Activated T-cell treated with anti-CD3 and anti-CD28 coated beads for 48 hours (primary cell): Measurements from ENCODE around the gene RNF212B.
"Not testable (repeated sequence)": the region's sequence is repeated elsewhere in the genome, so short reads cannot be mapped to it uniquely, and the experiment has no call there.

Source experiments
- DNase-seq: peaks from one replicate; pipeline ENCODE4 v3.0.0-alpha.2; 2020; ENCODE audit warnings: low read depth

Gene RNF212B, protein sequence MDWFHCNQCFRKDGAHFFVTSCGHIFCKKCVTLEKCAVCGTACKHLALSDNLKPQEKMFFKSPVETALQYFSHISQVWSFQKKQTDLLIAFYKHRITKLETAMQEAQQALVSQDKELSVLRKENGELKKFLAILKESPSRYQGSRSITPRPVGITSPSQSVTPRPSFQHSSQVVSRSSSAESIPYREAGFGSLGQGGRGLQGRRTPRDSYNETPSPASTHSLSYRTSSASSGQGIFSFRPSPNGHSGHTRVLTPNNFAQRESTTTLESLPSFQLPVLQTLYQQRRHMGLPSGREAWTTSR

DNA sequence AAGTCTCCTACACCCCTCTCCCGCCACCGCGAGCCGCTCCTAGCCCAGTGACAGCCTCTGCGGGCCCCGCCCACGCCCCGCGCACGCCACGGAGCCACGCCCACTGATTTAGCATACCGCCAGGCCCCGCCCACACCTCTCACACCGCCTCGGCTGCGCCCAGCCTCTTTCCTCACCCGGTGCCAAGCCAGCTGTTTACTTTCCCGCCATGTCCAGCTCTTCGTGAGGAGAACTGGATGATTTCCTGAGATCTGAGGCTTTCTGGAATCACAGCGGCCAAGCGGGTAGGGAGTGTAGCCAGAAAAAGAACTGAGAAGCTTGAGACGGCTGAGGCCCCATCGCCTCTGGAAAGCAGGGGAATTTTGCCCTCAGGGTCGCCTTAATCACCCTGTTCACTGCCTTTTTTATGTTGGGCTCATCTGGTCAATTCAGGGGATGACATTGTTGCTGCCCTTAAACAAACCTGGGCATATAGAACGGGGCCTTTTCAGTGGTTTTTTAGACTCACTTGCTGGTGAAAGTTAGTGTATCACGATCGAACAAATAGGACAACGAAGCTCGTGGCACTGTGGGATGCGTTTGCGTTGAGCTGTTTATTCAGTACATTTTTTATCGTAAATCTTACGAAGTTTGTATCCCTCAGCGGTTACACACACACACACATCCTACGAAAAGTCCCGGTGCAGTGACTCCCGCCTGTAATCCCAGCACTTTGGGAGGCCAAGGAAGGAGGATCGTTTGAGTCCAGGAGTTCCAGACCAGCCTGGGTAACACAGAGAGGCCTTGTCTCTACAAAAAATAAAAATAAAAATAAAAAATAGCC is at the start of gene RNF212B:
TSS of gene RNF212B (plus strand) at position 165 of the 823 bp plus-strand sequence. CDS start 2,410 bp downstream, outside the sequence.
- DNase-seq: peak; percentile 88

DNA sequence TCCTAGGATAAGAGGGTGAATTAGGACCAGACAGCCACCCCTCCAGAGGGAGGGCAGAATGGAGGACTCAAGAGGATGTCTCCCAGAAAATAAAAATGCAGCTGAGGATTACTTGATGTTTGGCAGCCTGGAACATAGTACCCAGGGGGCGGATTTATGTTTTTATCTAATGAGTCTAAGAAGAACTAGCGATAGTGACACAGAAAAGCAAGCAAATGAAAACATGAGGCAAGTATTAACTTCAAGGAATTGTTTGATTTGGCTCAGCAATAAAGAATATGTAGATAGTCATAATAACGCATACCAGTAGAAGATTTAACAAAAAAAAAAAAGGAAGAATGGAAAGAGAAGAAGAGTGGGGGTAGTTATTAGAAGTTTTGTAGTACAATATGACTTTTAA is 44.3 kb upstream of the RNF212B start:
- no peak for DNase-seq

DNA sequence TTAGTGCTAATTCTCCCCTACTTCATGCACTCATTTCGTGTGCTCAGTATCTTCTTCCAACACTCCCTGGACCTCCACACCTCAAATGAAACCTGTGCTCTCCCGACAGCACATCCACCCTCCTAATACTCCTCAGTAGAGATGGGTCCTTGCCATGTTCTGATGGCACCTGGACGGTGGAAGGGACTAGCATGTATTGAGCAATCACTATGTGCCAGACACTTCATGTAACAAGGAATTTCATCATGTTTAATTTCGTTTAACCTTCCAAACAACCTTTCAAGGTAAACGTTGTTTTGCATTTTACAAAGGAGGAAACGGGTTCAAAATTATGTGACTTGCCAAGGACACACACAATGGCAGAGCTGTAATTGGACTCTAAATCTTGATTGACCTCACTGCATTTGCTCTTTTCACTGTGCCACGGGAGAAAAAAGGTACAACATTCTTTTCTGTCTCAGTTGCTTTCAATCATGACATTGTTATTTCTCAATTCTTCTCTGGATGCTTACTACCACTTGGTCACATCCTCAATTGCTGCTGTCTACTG is 42.1 kb upstream of the RNF212B start:
- DNase-seq: no peak

DNA sequence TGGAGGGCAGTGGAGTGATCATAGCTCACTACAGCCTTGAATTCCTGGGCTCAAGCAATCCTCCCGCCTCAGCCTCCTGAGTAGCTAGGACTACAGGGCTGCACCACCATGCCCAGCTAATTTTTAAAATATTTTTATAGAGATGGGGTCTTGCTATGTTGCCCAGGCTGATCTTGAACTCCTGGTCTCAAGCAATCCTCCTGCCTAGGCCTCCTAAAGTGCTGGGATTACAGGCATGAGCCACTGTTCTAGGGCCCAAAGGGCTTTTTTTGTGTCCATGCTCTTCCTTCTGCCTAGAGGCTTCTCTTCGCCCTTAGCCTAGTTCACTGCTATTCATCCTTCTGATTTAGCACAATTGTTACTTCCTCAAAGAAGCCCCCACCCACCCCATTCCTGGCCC is 41.2 kb upstream of the RNF212B start:
- not testable (repeated sequence) for DNase-seq

DNA sequence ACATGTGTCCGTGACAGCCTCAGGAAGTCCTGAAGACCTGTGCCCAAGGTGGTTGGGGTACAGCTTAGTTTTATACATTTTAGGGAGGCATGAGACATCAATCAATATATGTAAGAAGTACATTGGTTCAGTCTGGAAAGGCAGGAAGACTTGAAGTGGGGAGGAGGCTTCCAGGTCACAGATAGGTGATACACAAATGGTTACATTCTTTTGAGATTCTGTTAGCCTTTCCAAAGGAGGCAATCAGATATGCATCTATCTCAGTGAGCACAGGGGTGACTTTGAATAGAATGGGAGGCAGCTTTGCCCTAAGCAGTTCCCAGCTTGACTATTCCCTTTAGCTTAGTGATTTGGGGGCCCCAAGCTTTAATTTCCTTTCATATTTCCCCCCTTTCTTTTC is 38.6 kb upstream of the RNF212B start:
- DNase-seq: not testable (repeated sequence)

DNA sequence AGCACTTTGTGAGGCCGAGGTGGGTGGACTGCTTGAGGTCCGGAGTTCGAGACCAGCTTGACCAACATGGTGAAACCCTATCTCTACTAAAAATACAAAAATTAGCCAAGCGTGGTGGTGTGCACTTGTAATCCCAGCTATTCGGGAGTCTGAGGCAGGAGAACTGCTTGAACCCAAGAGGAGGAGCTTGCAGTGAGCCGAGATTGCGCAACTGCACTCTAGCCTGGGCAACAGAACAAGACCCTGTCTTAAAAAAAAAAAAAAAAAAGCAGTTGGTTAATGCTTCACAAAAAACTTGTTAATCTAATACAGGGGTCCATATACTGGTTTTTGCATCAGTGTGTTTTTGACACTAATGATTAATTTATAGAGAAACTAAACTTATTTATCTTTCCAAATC is 35.7 kb upstream of the RNF212B start:
- no peak for DNase-seq

DNA sequence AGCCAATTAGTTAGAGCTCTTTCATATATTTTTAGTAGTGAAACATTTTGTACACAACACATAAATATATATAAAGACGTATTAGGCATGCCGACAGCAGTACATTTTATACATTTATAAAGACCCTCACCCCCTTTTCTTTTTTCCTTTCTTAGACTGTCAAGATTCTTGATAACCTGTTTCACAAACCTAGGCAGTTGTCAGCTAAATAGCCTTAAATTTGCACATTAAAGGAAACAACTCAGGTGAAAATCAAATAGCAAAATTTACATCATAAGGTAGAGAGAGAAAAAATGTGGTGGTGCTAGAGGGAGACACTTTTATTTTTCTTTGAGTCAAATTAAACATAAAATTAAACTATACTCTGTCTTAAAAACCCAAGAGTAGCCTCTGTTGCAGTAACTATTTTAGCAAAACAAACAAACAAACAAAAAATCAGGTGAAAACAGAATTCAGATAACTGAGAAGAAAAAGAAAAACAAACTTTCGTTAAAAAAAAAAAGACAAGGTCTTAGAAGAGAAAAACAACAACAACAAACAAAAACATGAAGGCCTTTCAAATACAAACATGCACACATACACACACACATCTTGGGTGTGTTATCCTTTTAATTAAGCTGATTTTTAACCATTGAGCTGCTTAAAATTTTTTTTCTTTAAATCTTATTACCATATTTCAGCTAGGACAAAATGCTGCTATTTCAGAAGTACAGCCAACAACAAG is 31.2 kb upstream of the RNF212B start:
- DNase-seq: no peak

DNA sequence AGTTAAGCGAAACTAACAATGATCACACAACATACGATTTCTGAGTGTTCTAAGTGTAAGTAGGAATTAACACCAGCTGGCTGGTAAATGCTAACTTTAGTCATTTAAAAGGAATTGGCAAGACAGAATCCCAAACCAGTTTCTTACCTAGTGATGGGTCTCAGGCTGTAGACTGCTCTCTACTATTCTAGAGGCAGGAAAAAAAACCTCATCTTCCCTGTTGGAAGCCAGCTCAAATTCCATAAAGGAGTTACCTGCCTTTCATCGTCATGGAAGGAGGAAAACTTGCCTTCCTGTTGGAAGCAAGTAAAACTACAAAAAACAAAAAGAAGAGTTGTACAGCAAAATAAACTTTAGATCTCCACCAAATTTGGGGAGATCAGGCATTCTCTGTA is 30.6 kb upstream of the RNF212B start:
- no peak for DNase-seq

DNA sequence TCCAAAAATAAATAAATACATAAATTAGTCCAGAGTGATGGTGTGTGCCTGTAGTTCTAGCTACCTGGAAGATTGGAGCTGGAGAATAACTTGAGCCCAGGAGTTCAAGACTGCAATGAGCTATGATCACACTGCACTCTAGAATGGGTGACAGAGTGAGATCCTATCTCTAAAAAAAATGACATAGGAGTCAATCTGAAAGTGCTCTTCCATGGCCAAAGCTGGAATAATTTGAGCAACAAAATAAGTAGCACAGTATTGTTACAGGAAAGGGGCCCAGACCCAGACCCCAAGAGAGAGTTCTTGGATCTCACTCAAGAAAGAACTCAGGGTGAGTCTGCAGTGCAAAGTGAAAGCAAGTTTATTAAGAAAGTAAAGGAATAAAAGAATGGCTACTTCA is 29.4 kb upstream of the RNF212B start:
- no peak for DNase-seq

DNA sequence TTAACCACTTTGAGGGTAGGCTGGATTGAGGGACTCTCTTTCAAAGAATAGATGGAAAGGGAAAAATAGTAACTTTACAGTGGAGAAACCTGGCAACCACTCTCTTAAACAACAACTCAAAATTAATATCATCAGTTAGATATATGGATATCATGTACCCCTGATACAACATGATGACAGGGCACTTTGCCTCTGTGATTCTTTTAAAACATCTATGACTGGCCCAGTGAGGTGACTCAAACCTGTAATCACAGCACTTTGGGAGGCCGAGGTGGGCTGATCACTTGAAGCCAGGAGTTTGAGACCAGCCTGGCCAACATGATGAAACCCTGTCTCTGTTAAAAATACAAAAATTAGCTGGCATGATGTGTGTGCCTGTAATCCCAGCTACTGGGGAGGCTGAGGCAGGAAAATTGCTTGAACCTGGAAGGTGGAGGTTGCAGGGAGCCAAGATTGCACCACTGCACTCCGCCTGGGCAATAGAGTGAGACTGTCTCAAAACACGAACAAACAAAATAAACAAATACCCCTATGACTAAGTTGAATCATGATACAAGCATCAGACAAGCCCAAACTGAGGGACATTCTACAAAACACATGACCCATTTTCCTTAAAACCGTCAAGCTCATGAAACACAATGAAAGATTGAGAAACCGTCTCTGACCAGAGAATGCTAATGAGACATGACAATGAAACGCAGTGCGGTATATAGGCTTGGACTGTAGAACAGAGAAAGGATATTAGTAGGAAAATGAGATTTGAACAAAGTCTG is 27.9 kb upstream of the RNF212B start:
- DNase-seq: no peak

DNA sequence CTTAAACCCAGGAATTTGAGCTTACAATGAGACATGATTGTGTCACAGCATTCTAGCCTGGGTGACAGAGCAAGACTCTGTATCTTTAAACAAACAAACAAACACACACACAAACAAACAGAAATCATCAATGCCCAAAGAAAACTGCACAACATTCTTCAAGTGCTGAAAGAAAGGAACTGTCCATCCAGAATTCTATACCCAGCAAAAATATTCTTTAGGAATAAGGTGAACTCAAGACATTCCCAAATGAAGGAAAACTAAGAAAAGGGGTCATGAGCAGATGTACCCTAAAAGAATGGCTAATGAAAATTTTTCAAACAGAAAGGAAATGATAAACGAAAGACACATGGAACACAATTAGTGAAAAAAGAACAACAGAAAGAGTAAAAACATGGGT is 22.3 kb upstream of the RNF212B start:
- no peak for DNase-seq

DNA sequence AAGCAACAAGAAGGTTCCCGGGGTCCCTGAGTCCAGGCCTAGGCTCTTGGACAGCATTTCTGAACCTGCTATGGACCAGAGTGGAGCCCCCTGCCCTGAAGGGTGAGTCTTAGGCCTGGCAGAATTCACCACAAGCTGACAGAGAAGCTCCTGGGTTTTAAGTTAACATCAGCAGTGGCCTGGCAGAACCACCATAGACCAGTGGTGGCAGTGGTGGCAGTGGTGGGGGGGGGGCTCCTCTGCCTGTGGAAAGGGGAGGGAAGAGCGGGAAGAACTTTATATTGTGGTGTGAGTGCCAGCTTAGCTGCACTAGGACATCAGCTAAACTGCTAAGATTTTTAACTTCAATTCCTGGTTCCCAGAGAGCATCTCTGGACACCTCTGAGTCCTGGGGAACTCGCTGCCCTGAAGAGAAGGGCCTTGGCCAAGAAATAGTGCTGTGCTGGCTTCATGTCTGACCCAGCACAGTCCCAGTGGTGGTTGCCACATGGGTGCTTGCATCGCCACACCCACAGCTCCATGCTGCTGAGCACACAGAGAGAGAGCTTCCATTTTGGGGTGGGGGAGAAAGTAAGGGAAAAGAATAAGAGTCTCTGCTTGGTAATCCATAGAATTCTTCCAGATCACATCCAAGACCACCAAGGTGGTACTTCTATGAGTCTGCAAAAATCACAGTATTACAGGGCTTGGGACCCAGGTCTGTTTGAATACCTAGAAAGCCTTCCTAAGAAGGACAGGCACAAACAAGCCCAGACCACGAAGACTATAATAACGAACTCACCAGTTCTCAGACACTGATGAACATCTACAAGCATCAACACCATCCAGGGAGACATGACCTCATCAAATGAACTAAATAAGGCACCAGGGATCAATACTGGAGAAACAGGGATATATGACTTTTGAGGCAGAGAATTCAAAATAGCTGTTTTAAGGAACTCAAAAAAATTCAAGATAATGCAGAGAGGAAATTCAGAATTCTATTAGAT is 20.4 kb upstream of the RNF212B start:
- DNase-seq: no peak

DNA sequence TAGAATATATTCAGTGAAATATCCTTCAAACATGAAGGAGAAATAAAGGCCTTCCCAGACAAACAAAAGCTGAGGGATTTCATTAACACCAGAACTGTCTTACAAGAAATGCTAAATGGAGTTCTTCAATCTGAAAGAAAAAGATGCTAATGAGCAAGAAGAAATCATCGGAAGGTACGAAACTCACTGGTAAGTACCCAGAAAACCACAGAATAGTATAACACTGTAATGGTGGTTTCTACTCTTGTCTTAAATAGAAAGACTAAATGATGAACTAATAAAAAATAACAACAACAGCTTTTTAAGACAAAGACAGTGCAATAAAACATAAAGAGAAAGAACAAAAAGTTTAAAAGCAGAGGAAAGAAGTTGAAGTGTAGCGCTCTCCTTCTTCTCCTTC is 18.7 kb upstream of the RNF212B start:
- DNase-seq: no peak

DNA sequence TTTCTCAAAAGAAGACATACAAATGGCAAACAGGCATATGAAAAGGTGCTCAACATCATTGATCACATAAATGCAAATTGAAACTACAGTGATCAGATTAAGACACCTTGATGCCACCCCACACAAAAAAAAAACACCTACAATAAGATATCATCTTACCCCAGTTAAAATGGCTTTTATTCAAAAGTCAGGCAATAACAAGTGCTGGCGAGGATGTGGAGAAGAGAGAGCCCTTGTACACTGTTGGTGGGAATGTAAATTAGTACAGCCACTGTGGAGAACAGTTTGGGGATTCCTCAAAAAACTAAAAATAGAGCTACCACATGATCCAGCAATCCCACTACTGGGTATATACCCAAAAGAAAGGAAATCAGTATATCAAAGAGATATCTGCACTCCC is 12.8 kb upstream of the RNF212B start:
- DNase-seq: not testable (repeated sequence)

DNA sequence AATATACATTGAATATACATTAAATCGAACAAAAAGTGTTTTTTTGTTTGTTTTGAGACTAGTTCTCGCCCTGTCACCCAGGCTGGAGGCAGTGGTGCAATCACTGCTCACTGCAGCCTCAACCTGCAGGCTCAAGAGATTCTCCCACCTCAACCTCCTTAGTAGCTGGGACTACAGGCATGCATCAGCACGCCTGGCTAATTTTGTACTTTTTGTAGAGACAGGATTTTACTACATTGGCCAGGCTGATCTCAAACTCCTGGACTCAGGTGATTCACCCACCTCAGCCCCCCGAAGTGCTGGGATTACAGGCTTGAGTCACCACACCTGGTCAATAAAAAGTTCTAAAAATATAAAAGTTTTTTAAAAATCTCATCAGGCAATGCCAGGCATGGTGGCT is 10.2 kb upstream of the RNF212B start:
- no peak for DNase-seq

DNA sequence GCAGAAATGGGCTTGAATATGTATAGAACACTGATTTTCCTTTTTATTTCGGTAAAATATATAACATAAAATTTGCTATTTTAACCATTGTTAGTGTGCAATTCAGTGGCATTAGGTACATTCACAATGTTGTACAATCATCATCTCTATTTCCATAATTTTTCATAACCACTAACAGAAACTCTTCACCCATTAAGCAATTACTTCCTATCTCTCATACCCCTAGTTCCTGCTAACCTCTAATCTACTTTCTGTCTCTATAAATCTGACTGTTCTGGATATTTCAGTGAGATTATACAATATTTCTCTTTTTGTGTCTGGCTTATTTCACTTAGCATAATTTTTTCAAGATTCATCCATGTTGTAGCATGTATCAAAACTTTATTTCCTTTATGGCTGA is 8.9 kb upstream of the RNF212B start:
- no peak for DNase-seq

DNA sequence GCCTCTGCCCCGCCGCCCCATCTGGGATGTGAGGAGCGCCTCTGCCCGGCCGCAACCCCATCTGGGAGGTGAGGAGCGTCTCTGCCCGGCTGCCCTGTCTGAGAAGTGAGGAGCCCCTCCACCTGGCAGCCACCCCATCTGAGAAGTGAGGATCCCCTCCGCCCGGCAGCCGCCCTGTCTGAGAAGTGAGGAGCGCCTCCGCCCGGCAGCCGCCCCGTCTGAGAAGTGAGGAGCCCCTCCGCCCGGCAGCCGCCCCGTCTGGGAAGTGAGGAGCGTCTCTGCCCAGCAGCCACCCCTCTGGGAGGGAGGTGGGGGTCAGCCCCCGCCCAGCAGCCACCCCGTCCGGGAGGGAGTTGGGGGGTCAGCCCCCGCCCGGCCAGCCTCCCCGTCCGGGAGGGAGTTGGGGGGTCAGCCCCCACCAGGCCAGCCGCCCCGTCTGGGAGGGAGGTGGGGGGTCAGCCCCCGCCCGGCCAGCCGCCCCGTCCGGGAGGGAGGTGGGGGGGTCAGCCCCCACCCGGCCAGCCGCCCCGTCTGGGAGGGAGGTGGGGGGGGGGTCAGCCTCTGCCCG is 5.4 kb upstream of the RNF212B start:
- DNase-seq: not testable (repeated sequence)

DNA sequence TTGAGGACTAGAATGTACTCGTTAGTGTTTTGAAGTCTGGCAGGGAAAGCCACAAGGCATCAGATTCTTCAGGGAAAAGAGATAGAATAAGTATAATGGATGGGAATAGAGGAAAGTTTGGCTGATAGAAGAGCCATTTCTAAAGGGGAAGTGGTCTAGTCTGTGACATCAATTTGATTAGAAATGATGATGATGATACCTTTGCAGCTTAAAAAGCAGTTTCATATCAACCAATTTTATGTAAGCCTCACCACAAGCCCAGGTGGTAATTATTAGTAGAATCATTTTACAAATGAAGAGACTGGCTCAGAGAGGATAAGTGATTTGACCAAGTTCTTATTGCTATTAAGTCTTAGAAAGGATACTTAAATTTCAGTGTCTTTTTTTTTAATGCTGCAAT is 2.9 kb downstream of the RNF212B start:
- DNase-seq: no peak

DNA sequence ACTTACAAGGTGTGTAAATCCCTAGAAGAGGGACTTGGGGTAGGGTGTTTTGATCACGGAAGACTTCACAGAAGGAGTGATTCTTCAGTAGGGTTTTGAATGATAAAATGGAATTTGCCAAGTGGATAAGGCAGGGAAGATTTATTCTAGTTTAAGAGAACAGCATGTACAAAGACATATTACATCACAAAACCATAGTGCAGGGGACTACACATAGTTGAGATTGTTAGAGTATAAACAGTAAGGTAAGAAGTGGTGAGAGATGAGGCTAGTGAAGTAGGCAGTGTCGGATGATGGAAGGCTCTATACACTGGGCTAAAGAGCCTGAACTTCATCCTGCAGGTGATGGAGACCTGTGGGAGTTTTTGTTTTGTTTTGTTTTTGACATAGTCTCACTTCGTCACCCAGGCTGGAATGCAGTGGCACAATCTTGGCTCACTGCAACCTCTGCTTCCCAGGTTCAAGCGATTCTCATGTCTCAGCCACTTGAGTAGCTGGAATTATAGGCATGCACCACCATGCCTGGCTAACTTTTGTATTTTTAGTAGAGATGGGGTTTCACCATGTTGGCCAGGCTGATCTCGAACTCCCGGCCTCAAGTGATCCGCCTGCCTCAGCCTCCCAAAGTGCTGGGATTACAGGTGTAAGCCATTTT is 3.5 kb downstream of the RNF212B start:
- DNase-seq: not testable (repeated sequence)

DNA sequence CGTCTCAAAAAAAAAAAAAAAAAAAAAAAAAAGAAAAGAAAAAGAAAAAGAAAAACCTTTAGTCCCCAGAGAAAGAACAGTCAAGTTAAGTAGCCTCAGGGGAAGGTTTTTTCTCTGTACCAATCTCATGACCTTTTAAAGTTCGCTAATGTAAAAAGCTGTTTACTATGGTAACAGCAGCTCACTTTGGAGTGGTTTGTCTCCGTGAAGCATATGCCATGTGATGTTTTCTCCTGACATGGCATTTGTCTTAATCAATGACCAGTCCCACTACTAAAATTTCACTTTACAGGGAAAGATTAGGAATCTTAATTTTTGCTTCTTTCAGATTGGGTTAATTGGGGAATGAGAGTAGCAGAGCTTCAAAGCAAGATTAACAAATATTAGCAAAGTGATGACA is 4.3 kb downstream of the RNF212B start:
- no peak for DNase-seq
